ENCODE measurements around the gene VSIG10.

The VSIG10 gene

GRCh38 chr12:118059341-118060191 lies 44.2 kb downstream of the VSIG10 start:
- DNase-seq = peak; percentile 28

- no peak for DNase-seq
Measured at GRCh38 chr12:118058881-118059280, 44.9 kb downstream of the VSIG10 start.

GRCh38 chr12:118058227-118058626 lies 45.6 kb downstream of the VSIG10 start:
- DNase-seq = no peak

- no peak for DNase-seq
Measured at GRCh38 chr12:118055865-118056773, 47.7 kb downstream of the VSIG10 start.

GRCh38 chr12:118055144-118055557 lies 48.7 kb downstream of the VSIG10 start:
- DNase-seq = peak; percentile 75

GRCh38 chr12:118053071-118053985 lies 50.5 kb downstream of the VSIG10 start:
- no peak for DNase-seq

- DNase-seq = peak; percentile 94
Measured at GRCh38 chr12:118052324-118053070, 51.3 kb downstream of the VSIG10 start.

- DNase-seq = no peak
Measured at GRCh38 chr12:118050972-118051910, 52.6 kb downstream of the VSIG10 start.

GRCh38 chr12:118046430-118046829 lies 57.4 kb downstream of the VSIG10 start:
- no peak for DNase-seq

GRCh38 chr12:118044577-118044976 lies 59.2 kb downstream of the VSIG10 start:
- DNase-seq = no peak

GRCh38 chr12:118044075-118044474 lies 59.7 kb downstream of the VSIG10 start:
- DNase-seq = no peak

GRCh38 chr12:118042091-118042490 lies 61.7 kb downstream of the VSIG10 start:
- DNase-seq = no peak

GRCh38 chr12:118038137-118038536 lies 65.7 kb downstream of the VSIG10 start:
- DNase-seq = no peak

GRCh38 chr12:118036672-118037411 lies 67.0 kb downstream of the VSIG10 start:
- DNase-seq = no peak

- DNase-seq = no peak
Measured at GRCh38 chr12:118035190-118036041, 68.4 kb downstream of the VSIG10 start.

GRCh38 chr12:118034429-118035189 lies 69.2 kb downstream of the VSIG10 start:
- peak; percentile 26 for DNase-seq

GRCh38 chr12:118033902-118034301 lies 69.9 kb downstream of the VSIG10 start:
- DNase-seq = no peak

GRCh38 chr12:118033323-118033722 lies 70.5 kb downstream of the VSIG10 start:
- no peak for DNase-seq
